Measurements from ENCODE around the gene HACE1.
A peak's percentile ranks its signal among the peaks of the same experiment; 100 is the strongest.
"Not testable (repeated sequence)": the region's sequence is repeated elsewhere in the genome, so short reads cannot be mapped to it uniquely, and the experiment has no call there.

HACE1 gene, protein sequence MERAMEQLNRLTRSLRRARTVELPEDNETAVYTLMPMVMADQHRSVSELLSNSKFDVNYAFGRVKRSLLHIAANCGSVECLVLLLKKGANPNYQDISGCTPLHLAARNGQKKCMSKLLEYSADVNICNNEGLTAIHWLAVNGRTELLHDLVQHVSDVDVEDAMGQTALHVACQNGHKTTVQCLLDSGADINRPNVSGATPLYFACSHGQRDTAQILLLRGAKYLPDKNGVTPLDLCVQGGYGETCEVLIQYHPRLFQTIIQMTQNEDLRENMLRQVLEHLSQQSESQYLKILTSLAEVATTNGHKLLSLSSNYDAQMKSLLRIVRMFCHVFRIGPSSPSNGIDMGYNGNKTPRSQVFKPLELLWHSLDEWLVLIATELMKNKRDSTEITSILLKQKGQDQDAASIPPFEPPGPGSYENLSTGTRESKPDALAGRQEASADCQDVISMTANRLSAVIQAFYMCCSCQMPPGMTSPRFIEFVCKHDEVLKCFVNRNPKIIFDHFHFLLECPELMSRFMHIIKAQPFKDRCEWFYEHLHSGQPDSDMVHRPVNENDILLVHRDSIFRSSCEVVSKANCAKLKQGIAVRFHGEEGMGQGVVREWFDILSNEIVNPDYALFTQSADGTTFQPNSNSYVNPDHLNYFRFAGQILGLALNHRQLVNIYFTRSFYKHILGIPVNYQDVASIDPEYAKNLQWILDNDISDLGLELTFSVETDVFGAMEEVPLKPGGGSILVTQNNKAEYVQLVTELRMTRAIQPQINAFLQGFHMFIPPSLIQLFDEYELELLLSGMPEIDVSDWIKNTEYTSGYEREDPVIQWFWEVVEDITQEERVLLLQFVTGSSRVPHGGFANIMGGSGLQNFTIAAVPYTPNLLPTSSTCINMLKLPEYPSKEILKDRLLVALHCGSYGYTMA

GRCh38 chr6:104859225-104860146 lies at the start of gene HACE1:
Gene HACE1 (minus strand): TSS chr6:104859919. CDS start chr6:104859642, 277 bp downstream.
- DNase-seq (ENCODE audit: low spot score), result peak; percentile 90

- DNase-seq (ENCODE audit: low spot score), result no peak
These were observed 49.3 kb upstream of the HACE1 start for GRCh38 chr6:104908888-104909525.

DNA sequence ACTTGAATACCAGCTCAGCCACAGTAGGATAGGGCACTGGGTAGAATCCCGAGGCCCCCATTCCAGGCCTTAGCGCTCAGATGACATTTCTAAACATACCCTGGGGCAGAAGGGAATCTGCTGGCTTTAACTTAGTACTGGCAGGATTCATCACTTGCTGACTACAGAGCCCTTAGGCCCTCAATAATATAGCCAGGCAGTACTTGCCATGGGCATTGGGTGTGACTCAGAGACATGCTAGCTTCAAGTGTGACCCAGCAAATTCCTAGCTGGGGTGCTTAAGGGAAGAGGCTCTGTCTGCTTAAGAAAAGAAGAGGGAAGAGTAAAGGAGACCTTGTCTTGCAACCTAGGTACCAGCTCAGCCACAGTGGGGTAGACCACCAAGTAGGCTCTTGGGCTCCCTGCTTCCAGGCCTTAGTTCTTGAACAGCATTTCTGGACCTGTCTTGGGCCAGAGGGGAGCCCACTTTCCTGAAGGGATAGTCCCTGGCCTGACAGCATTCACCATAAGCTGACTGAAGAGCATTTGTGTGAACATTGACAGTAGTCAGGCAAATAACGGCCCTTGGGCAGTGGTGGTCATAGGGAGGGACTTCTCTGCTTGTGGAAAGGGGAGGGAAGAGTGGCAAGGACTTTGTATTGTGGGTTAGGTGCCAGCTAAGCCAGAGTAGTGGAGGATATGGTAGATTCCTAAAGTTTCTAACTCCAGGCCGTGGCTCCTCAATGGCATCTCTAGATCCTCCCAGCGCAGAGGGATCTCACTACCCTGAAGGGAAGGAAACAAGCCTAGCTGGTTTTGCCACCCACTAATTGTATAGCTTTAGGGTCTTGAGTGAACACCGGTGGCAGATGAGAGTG lies 48.5 kb upstream of the HACE1 start:
- no peak for DNase-seq (ENCODE audit: low spot score)

GRCh38 chr6:104898893-104899292 lies 39.2 kb upstream of the HACE1 start:
- not testable (repeated sequence) for DNase-seq (ENCODE audit: low spot score)

DNA sequence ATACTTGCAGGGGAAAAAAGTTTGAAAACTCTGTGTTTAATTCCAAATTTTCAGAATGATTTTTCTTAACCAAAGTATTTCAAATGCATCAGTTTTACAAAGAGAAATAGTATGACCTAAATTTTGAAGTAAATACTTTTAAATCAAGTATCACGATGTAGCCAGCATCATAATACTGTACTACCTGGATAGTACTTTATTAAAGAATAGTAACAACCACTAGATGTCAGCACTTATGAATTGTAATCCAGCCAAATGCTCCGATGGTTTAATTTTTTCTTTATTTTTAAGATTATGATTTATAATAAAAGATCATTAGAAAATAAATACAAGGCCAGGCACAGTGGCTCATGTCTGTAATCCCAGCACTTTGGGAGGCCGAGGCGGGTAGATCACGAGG lies 37.2 kb upstream of the HACE1 start:
- DNase-seq (ENCODE audit: low spot score), result no peak

GRCh38 chr6:104888066-104888465 lies 28.3 kb upstream of the HACE1 start:
- no peak for DNase-seq (ENCODE audit: low spot score)

DNA sequence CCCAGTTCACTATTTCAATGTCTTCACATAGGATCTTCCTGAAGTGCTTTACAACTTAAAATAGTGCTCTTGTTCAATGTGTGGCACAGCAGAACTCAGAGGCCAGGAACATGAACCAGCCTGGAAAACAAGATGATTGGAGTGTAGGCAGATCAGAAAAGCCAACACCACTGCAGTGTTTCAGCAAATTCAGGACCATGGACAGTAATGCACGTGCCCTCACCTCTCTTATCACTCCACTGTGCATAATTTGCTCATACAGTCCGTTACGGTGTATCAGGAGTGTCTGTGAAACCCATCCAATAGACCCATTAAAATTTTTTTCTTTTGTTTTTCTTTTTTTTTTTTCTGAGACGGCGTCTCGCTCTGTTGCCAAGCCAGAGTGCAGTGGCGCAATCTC lies 27.6 kb upstream of the HACE1 start:
- no peak for DNase-seq (ENCODE audit: low spot score)

DNA sequence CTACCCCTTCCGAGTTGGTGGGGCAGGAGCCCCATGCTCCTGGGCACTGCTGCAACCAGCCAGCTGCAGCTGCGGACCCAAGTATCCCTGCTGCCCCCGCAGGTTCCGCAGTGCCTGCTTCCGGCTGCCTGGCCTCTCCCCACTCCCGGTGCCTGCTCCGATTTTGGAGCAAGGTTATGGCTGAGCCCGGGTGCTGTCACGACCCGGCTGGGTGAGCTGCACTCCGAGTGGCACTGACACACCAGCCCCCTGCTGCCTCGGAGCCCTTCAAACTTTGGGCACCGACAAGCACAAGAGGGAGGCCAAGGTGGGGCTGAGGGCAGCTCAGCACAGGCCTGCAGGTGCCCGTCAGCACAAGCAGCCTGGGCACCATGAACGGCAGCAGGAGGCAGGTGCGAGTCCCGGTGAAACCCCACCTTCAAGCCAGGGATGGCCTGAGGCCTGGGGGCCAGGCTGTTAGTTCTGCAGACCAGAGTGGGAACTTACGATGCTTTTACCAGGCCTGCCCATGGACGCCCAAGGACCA lies 25.9 kb upstream of the HACE1 start:
- no peak for DNase-seq (ENCODE audit: low spot score)

DNA sequence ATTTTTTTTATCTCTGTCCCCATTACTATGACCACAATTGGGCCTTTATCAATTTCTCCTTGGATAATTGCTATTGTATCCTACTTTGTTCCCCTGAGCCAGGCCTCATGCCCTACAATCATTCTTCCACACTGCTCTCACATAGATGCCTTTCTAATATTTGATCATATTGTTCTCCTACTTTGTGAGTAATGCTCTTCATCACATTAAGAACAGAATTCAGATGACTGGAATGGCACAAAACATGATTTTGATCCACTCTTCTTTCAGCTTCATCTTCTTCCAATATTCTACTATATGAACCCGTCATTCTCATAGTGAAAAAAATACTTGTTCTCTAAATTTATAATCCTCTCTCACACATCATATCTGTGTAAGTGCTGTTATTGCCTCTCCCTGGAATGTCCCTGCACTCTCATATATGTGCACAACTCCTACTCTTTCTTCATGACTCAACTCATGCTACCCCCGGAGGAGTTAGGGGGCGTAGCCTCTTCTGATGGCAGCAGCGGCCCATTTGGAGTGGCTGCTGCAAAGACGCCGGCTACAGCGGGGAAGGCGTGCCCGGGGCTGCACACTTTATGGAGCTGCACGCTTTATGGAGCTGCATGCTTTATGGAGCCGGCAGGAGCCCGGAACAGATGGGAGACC lies 25.3 kb upstream of the HACE1 start:
- DNase-seq (ENCODE audit: low spot score), result no peak

- DNase-seq (ENCODE audit: low spot score), result no peak
These were observed 22.4 kb upstream of the HACE1 start for GRCh38 chr6:104881964-104882668.

DNA sequence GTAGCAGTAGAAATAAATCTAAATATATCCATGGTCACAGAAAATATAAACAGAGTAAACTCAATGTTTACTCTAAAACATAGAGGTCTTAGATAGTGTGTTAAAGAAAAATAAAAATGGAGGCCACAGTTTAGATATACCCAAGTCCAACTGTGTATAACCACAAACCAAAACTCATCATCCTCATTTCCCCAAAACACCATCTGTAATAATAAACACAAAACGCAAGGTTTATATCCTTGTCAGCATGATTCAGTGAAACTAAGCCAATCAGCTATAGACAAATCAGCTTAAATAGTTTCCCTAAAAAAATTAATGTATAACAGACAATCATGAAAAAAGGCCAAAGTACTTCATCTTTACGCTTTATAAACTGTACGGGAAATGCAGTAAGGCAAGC lies 2.7 kb upstream of the HACE1 start:
- DNase-seq (ENCODE audit: low spot score), result no peak

GRCh38 chr6:104860221-104860620 lies 502 bp upstream of the HACE1 start:
- DNase-seq (ENCODE audit: low spot score), result no peak

DNA sequence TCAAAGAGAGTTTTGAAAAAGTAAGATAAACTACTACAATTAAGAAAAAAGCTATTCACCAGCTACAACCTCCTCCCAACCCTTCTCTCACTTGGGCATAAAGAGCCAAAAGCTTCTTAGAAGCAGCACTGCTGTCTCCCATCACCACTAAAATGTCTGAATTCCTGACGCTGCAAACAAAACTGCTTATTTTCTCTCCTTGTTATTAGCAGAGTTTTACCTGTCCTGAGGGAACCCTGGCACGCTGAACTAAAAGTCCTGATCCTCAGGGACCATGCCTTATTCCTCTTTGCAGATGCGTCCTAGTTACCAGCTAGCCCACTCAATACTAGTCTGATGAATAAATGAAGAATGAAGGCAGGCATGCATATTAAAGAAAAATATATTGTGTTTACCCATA lies 1.1 kb downstream of the HACE1 start:
- peak; percentile 37 for DNase-seq (ENCODE audit: low spot score)

GRCh38 chr6:104855507-104855906 lies 4.2 kb downstream of the HACE1 start:
- no peak for DNase-seq (ENCODE audit: low spot score)

GRCh38 chr6:104847721-104848120 lies 12.0 kb downstream of the HACE1 start:
- DNase-seq (ENCODE audit: low spot score), result not testable (repeated sequence)

GRCh38 chr6:104843229-104843628 lies 16.5 kb downstream of the HACE1 start:
- no peak for DNase-seq (ENCODE audit: low spot score)

DNA sequence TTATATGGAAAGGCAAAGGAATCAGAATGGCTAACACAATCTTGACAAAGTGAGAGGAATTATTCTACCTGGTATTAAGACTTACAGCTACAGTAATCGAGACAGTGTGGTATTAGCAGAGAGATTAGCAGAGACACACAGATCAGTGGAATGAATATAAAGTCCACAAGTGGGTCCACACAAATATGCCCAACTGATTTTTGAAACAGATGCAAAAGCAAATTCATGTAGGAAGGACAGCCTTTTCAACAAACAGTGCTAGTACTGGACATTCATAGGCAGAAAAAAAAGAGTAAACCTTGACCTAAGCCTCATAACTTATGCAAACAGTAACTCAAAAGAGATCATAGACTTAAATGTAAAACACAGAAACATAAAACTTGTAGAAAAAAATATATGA lies 22.6 kb downstream of the HACE1 start:
- no peak for DNase-seq (ENCODE audit: low spot score)

- not testable (repeated sequence) for DNase-seq (ENCODE audit: low spot score)
These were observed 23.2 kb downstream of the HACE1 start for GRCh38 chr6:104836479-104837020.

DNA sequence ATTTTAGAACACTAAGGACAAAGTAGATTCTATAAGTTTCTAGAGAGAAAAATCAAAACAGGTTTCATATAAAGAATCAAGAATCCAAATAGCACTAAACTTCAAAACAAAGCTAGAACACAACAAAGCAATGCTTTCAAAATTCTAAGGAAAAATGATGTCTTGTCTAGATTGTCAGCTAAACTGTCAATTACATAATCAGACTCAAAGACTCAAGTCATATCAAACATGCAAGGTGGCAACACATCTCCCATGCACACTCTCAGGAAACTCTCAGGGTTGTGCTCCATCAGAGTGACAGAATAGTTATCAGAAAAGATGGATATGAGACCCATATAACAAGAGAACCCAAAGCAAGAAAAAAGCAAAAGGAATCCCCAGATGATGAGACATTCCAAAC lies 23.9 kb downstream of the HACE1 start:
- no peak for DNase-seq (ENCODE audit: low spot score)
